Subcutaneous adipose tissue (tissue), 4 donors: ENCODE data around the gene ZNF785. TPM values are rescaled to one million over a fixed set of nuclear protein-coding genes. Genes with fewer than 3 reads are reported as not detected.

Experiments used
- CTCF ChIP-seq: fragments of 450-650 bp; IDR thresholded peaks from one replicate; pipeline ENCODE4 v1.5.1; 2016; ENCODE audit warnings: low read depth, mild to moderate bottlenecking, control low read depth, antibody characterized with exemption, moderate library complexity
- total RNA-seq, 4 donors: library from RNA; depleted of rRNA; stranded (reverse); fragments of >200 nt; gene quantifications; one replicate each; pipeline ENCODE4 v1.1.0, GENCODE V29; 2016

ZNF785 gene
- total RNA-seq, 4 donors from 2014 or later, result 2.9 to 8.4 (median 6.6) TPM

DNA sequence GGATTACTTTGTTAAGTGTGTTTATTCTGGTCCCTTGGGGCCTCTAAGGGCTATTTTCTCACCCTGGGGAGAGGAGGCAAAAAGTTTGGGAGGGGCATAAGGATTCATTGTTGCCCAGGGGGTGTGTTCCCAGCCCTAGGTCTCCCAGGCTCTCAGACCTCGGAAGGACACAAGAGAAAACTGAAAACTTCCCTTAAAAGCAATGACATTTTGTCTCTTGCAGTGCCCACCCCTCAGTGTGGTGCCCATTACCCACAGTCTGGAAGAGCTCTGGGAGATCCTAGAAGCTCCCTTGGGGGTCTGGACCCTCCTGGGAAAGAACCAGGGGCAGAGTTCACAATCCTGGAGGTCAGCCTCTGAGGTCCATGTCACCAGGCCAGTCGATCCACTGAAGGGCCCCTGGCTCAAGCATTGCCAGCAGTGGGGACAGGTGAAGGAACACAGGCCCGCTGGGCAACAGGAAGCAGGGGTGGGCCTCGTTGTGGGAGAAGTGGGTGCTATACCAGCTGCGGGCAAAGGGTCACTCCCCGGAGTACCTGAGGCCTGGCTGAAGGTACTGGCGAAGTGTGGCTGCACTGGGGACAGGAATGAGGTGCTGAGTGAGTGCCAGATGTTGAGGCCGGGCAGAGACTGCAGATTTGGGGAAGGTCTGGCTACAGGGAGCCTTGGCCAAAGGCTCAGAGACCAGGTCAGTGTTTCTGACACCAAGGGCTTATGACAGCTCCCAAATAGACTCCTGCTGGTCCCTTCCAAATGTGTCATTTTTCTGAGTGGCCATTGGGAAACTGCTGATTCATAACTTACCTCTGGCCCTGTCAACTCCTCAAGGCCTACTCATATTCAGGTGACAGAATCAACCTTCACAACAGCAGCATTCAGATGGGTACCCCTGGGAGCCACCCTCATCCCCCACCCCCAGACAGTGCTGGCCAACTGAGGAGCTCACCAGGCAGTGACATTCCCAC, 46.2 kb downstream of the ZNF785 start:
- TF ChIP-seq CTCF, result no peak

DNA sequence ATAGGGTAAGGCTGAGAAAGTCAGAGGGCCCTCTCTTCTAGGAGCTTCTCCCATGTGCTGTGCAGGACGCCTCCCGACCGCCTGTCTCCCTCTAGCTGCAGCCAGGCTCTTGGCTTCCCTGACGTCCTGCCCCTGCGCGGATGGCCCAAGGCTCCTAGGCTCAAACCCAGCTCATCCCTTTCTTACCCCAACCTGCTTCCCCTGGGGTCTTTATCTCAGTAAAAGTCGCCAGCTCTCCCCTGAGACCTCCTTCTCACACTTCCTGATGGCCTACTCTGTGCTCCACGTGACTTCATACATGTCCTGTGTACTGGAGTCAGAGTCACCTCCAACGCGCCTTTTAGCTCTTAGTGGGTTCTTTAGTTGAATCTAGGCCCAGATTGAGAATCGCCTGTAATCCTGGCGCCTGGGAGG, 49.7 kb downstream of the ZNF785 start:
- TF ChIP-seq CTCF, result no peak

DNA sequence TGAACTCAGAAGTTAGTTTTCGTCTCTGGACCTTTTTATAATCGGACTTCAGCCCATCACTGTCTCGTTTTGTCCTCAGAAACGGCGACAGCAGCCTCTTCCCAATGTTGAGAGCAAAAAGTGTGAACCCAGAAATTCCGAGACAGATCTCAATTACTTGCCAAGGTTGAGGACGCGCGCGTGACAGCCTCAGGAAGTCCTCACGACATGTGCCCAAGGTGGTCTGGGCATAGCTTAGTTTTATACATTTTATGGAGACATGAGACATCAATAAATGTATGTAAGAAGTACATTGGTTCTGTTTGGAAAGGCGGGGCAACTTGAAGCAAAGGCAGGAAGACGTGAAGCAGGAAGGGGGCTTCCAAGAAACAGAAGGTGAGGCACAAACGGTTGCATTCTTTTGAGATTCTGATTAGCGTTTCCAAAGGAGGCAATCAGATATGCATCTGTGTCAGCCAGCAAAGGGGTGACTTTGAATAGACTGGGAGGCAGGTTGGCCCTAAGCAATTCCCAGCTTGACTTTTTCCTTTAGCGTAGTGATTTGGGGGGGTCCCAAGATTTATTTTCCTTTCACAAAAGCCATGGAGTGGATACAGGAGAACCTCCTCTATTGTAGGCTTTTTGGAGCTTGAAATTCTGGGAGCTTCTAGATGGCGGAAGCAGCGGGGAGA, 50.3 kb downstream of the ZNF785 start:
- no peak for TF ChIP-seq CTCF

- TF ChIP-seq CTCF, result no peak
Observed at GRCh38 chr16:30534368-30535105, 51.0 kb downstream of the ZNF785 start, which contains the start of gene ZNF747. Gene ZNF747 (minus strand): TSS chr16:30534858. CDS start chr16:30534679, 179 bp downstream.

GRCh38 chr16:30533748-30534367, 51.6 kb downstream of the ZNF785 start:
- TF ChIP-seq CTCF, result no peak

DNA sequence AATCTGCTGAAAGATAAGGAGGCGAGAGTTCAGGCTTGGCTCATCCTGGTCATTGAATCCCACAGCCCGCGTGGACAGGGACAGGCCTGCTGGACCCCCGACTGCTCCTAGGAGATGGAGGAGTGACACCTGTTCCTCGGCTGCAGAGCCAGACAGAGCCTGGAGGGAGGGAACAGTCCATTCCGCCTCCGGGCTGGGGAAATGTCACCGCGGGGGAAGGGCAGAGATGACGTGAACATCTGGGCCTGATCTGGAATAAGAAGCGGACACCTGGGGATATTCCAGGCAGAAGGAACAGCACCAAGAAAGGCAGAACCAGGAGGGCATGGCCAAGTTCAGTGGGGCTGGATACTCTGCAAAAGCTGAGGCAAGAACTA, 52.4 kb downstream of the ZNF785 start:
- no peak for TF ChIP-seq CTCF
